Globus pallidus (tissue), 1 donor: Measurements from ENCODE around the gene CENPP.

Source experiments
- DNase-seq: peaks from one replicate; pipeline ENCODE4 v3.0.0-alpha.2; 2015; ENCODE audit warnings: low spot score

The CENPP gene

GRCh38 chr9:92660266-92660665 is 334.5 kb downstream of the CENPP start:
- peak; percentile 68 for DNase-seq

GRCh38 chr9:92661127-92661526 is 335.4 kb downstream of the CENPP start:
- DNase-seq, result no peak

GRCh38 chr9:92661743-92662142 is 336.0 kb downstream of the CENPP start:
- DNase-seq, result no peak

GRCh38 chr9:92663126-92663525 is 337.4 kb downstream of the CENPP start:
- no peak for DNase-seq

- no peak for DNase-seq
Observed at GRCh38 chr9:92663951-92664350, 338.2 kb downstream of the CENPP start.

GRCh38 chr9:92664394-92665152 is 338.8 kb downstream of the CENPP start:
- DNase-seq, result peak; percentile 60

- no peak for DNase-seq
Observed at GRCh38 chr9:92665836-92666235, 340.1 kb downstream of the CENPP start.

- DNase-seq, result no peak
Observed at GRCh38 chr9:92666236-92666635, 340.5 kb downstream of the CENPP start.

GRCh38 chr9:92666912-92667532 is 341.3 kb downstream of the CENPP start:
- DNase-seq, result no peak

GRCh38 chr9:92668746-92669526 is 343.2 kb downstream of the CENPP start:
- no peak for DNase-seq

GRCh38 chr9:92669527-92669889 is 343.8 kb downstream of the CENPP start:
- DNase-seq, result no peak
